Limb (tissue), 2 donors: ENCODE results near the gene FAM177B.
A peak's percentile ranks its signal among the peaks of the same experiment; 100 is the strongest.
"Not testable (repeated sequence)": the region's sequence is repeated elsewhere in the genome, so short reads cannot be mapped to it uniquely, and the experiment has no call there.

ENCODE experiments used
- DNase-seq, 2 donors: peaks; one replicate each; pipeline ENCODE4 v3.0.0-alpha.2; 2016; ENCODE audit errors: extremely low spot score in 2 of 2

Gene FAM177B

GRCh38 chr1:222739929-222740328, 2.9 kb downstream of the FAM177B start:
- no peak for DNase-seq

DNA sequence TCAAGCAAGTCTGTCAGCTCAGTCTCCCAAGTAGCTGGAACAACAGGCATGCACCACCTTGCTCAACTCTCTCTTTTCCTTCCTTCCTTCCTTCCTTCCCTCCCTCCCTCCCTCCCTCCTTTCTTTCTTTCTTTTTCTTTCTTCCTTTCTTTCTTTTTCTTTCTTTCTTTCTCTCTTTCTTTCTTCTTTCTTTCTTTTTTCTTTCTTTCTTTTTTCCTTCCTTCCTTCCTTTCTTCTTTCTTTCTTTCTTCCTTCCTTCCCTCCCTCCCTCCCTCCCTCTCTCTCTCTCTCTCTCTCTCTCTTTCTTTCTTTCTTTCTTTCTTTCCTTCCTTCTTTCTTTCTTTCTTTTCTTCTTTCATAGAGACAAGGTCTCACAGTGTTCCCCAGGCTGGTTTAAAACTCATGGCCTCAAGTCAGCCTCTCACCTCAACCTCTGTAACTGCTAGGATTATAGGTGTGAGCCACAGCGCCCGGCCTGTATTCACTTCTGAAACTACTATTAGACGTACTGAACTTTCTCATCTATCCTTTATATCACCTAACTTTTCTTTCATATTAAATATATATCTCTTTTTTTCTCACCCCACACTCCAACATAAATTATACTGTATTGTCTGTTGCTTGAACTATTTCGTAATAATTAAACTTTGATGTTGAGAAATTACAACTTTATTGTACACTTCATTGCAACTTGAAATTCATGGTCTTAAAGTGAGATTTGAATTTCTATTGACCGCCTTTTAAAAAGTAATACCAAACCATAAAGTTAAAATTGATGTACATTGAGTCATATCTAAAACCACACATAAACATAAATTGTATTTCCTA, 4.8 kb downstream of the FAM177B start:
- not testable (repeated sequence) for DNase-seq

- DNase-seq = no peak
Measured at GRCh38 chr1:222749927-222750326, 12.9 kb downstream of the FAM177B start.

DNA sequence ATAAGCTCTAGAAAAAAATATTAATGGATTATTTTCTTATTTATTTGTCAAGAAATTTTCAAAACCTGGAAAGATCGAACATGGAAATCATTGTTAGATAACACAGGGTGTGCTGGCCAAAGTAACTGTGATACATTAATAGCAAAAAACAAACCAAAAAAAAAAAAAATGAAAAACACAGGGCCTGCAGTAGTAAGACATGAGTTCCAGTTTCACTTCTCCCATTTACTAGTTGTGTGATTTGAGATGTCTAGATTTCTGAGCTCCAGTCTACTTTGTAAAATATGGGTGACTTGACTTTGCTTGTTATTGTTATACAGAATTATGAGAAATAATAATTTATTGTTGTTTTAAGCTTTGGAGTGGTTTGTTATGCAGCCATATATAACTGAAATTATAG, 13.6 kb downstream of the FAM177B start:
- DNase-seq = no peak

GRCh38 chr1:222751255-222751654, 14.3 kb downstream of the FAM177B start:
- no peak for DNase-seq

DNA sequence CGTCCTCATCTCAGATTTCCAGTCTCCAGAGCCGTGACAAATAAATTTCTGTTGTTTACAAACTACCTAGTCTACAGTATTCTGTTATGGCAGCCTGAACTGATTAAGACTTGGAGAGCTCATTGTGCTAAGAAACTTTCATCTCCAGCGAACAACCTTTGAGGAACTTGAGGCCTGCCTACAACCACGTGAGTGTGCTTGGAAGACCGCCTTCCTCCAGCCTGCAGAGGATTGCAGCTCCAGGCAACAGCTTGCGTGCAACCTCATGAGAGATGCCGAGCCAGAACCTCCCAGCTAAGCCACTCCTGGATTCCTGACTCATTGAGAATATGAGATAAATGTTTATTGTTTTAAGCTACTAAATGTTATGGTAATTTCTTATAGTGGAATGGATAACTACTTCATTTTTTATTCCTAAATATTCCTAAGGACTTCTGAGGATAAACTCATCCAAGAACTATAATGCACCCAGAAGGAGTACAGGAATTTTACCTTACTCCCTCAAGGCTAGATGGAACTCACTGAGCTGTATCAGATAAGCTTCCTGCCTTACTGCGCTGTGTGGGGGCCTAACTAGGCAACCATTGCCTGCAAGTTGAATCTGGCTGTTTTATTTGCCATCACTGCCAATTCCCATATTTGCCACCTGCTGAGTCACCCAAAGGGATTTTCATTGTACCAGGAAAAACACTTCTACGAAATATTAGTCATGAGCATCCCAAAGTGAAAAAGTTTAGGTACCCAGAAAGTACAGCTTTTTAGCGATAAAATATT, 17.6 kb downstream of the FAM177B start:
- DNase-seq = peak in 1 of 2 donors; percentile 39

DNA sequence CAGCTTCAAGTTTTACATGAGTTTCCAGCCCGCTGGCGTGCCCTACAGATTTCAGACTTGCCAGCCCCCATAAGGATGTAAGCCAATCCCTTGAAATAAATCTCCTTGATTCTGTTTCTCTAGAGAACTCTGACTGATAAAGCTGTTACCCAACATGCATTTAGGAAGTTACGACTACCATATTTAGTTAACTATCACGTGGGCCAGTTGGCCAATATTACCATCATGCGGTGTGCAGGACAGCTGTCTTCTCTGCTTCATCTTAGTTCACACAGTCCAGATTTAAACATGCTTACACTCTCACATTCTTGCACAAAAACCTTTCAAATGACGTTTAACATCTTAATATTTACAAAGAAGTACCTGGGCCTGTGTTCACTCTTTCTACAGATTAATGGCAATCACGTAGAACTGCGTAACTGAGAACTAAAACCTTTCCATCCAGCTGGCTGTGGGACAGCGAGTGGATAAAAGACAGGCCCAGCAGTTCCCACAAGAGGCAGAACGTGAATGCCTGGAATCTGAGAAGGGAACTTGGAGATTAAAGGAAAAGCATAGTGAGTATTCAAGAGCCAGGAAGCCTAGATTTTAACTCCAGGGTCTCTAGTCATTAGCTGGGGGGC, 20.8 kb downstream of the FAM177B start:
- DNase-seq = peak; percentile 48 to 72

DNA sequence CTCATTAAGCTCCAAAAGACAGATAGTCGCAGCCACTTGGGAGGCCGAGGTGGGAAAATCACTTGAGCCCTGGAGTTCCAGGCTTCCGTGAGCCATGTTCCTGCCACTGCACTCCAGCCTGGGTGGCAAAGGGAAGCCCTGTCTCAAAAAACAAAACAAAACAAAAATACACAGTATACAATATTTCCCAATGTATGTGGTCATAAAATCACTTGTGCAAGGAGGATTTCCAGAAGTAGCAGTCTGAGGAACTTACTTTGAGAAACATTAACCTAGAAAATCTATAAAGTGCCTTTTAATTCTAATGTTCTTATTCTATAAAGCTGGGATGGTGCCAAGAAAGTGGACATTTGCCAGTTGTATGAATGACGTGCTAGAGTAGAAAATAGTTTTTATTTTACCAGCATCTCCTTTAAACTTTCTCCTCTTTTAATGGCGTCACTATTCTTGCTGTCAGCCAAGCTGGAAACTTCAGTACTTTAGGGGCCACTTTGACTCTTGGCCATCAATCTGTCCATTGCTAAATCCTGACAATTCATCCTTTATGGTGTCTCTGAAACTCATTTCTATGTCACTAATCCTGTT, 22.5 kb downstream of the FAM177B start:
- DNase-seq = no peak

DNA sequence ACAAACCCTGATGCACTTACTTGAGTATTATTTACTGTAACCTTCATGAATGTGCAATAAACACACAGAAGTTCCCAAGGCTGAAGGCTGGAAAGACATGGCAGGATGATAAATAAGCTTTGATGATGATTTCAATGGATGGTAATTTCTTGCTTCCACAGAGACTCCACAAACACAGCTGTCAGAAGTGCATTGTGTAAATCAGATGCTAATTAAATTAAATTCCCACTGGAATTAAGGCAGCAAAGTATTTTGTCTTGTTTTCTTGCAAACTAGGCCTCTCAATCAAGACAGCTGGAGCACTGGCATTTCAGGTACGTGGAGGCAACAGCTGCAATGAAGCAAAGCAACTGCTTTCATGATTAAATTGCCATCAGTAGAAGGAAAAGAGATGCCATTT, 24.1 kb downstream of the FAM177B start:
- DNase-seq = no peak

- not testable (repeated sequence) for DNase-seq
Measured at GRCh38 chr1:222762178-222762577, 25.2 kb downstream of the FAM177B start.

DNA sequence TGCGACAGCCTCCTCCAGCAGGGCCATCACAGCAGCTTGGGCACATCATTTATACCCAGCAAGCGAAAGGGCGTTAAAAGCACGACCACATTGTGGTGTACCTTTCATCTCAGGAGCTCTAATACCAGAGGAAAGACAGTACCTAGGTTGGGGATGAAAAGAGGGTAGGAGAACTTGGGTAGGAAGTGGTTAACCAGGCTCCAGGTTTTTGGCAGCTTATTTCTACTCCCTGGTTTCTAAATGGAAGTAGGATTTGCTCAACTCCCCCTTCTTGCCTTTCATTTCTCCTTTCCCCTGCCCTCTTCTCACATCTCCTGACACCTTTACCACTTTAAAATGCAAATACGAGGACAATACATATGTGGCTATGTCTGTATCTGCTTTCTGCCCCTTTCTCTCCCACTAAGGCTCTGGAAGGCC, 30.2 kb downstream of the FAM177B start:
- DNase-seq = no peak

GRCh38 chr1:222768592-222768991, 31.6 kb downstream of the FAM177B start:
- DNase-seq = no peak

- no peak for DNase-seq
Measured at GRCh38 chr1:222769181-222769580, 32.2 kb downstream of the FAM177B start.

DNA sequence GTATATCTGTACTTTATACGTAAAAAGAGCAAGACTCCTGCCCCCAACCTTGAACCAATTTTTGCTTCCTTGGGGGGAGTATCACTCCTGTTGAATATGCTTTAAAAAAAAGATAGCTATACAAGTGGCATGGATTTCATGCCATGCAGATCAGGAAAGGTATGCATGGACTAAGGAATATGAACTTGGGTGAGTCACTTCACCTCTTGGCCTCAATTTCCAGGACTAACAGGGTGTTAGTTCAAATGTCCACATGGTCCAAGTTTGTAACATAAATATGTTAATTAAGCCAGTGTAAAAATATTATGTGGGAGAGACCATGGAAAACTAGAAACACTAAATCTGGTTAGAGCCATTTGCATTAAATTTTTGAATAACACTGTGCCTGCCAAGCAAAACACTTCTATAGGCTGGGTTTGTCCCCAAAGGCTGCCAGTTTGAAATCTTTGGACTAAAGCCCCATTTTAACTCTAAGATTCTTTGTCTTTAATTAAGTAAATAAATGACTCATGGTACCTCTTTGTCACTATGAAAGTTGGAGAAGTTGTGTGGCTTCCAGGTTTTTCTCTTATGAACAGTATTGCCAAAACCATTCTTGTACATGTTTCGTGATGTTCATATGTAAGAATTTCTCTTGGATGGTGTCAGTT, 33.1 kb downstream of the FAM177B start:
- no peak for DNase-seq

GRCh38 chr1:222772996-222773379, 36.0 kb downstream of the FAM177B start:
- DNase-seq = peak in 1 of 2 donors; percentile 36

- no peak for DNase-seq
Measured at GRCh38 chr1:222777463-222777862, 40.5 kb downstream of the FAM177B start.

DNA sequence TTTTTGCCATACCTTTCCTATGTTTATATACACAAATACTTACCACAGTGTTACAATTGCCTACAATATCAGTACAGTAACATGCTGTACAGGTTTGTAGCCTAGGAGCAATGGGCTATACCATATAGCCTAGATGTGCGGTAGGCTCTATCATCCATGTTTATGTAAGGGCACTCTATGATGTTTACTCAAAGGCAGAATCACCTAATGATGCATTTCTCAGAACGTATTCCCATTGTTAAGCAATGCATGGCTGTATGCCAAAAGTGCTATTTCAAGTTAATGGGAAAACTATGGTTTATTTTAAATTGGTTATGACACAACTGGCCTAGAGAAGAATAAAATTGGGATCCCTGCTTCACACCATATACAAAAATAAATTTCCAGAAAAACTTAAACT, 41.0 kb downstream of the FAM177B start:
- no peak for DNase-seq

- no peak for DNase-seq
Measured at GRCh38 chr1:222781251-222781650, 44.2 kb downstream of the FAM177B start.

- DNase-seq = no peak
Measured at GRCh38 chr1:222783051-222783450, 46.0 kb downstream of the FAM177B start.

- DNase-seq = no peak
Measured at GRCh38 chr1:222784371-222784770, 47.4 kb downstream of the FAM177B start.

DNA sequence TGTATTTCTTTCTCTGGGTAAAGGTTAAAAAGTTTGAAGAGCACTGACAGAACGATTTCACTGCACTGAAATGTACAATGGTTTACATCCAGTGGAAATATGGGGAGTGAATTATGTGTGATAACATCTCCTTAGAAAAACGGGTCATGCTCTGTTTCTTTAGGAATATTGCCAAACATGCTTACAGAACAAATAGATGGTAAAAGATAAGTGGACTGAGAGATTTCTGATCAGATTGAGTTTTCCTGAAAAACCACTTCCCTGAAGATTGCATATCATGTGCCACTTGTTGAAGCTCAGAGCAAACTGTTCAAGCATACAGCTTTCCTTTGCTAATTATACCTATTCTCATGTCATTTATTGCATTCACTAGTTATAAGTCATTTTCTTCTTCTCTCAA, 47.9 kb downstream of the FAM177B start:
- DNase-seq = no peak
